ENCODE results near the gene GRB14. TPM values are rescaled to one million over a fixed set of nuclear protein-coding genes. Genes with fewer than 3 reads are reported as not detected.

GRB14 gene
- total RNA-seq, 2 donors from 2014 or later: 1.7 to 2.0 TPM

- TF ChIP-seq CTCF (IDR thresholded peaks at IDR 0.05): no peak
- no peak overlapping the region for H3K4me3 ChIP-seq
- intact Hi-C loops (cut with DNase I): no loop called here
- H3K4me1 ChIP-seq: no peaks in the 10 kb centered on the region
- H3K36me3 ChIP-seq: no peaks in the 10 kb centered on the region
- H3K27ac ChIP-seq: no peak overlapping the region
- H3K27me3 ChIP-seq: no peaks in the 10 kb centered on the region
- H3K9ac ChIP-seq (ENCODE audit: low read depth in 2 of 2, low read length in 2 of 2): no peak overlapping the region
- DNase-seq: no peak
- no peaks in the 10 kb centered on the region for H3K9me3 ChIP-seq
Measured at GRCh38 chr2:164542581-164543021, 78.7 kb downstream of the GRB14 start.

- no peak for DNase-seq
- Histone ChIP-seq H3K27me3 (no peaks in the 10 kb centered on the region), H3K27ac (no peak overlapping the region), H3K4me1 (no peaks in the 10 kb centered on the region), H3K9ac (ENCODE audit: low read depth in 2 of 2, low read length in 2 of 2) (no peak overlapping the region), H3K4me3 (no peak overlapping the region), H3K9me3 (no peaks in the 10 kb centered on the region), H3K36me3 (no peaks in the 10 kb centered on the region)
- peak; percentile 38 for TF ChIP-seq CTCF (IDR thresholded peaks at IDR 0.05)
- intact Hi-C loops (cut with DNase I): no loop called here
Measured at GRCh38 chr2:164538240-164538866, 82.9 kb downstream of the GRB14 start.

GRCh38 chr2:164535280-164536025 lies 85.8 kb downstream of the GRB14 start:
- no peaks in the 10 kb centered on the region for H3K9me3 ChIP-seq
- H3K27me3 ChIP-seq: no peaks in the 10 kb centered on the region
- H3K4me1 ChIP-seq: no peaks in the 10 kb centered on the region
- no peak for TF ChIP-seq CTCF (IDR thresholded peaks at IDR 0.05)
- H3K9ac ChIP-seq (ENCODE audit: low read depth in 2 of 2, low read length in 2 of 2): no peak overlapping the region
- intact Hi-C loops (cut with DNase I): no loop called here
- H3K36me3 ChIP-seq: no peaks in the 10 kb centered on the region
- H3K4me3 ChIP-seq: no peak overlapping the region
- no peak overlapping the region for H3K27ac ChIP-seq
- DNase-seq: no peak

- Histone ChIP-seq H3K4me3 (no peak overlapping the region), H3K4me1 (no peaks in the 10 kb centered on the region), H3K9ac (ENCODE audit: low read depth in 2 of 2, low read length in 2 of 2) (no peak overlapping the region), H3K27ac (no peak overlapping the region), H3K36me3 (no peaks in the 10 kb centered on the region), H3K9me3 (no peaks in the 10 kb centered on the region), H3K27me3 (no peaks in the 10 kb centered on the region)
- TF ChIP-seq CTCF (IDR thresholded peaks at IDR 0.05): no peak
- DNase-seq: no peak
- intact Hi-C loops (cut with DNase I): no loop called here
Measured at GRCh38 chr2:164530464-164530863, 90.8 kb downstream of the GRB14 start.

GRCh38 chr2:164523726-164524125 lies 97.6 kb downstream of the GRB14 start:
- H3K9ac ChIP-seq (ENCODE audit: low read depth in 2 of 2, low read length in 2 of 2): no peak overlapping the region
- intact Hi-C loops (cut with DNase I): no loop called here
- no peak for DNase-seq

More at GRCh38 chr2:164523726-164524125, 97.6 kb downstream of the GRB14 start:
- Histone ChIP-seq H3K9me3 (no peaks in the 10 kb centered on the region), H3K27ac (no peak overlapping the region), H3K4me3 (no peak overlapping the region), H3K4me1 (no peaks in the 10 kb centered on the region), H3K36me3 (no peaks in the 10 kb centered on the region), H3K27me3 (no peaks in the 10 kb centered on the region)
- no peak for TF ChIP-seq CTCF (IDR thresholded peaks at IDR 0.05)

Data from colonic mucosa (tissue), 4 donors.